A673 (cell line): ENCODE measurements around the gene CEP20.

Experiments
- CTCF ChIP-seq: fragments of 300-800, 200-600 bp; sonication (generic); conservative IDR thresholded peaks from 2 replicates; pipeline ENCODE4 v1.5.1; 2017; ENCODE audit warnings: low read depth, mild to moderate bottlenecking, antibody characterized with exemption, low read length, moderate library complexity, mixed read lengths
- EZH2 ChIP-seq: fragments of 200-600 bp; sonication (generic); IDR thresholded peaks from 2 replicates; pipeline ENCODE4 v1.6.1; 2017; ENCODE audit warnings: borderline replicate concordance, low read depth, mild to moderate bottlenecking, mixed read lengths, antibody characterized with exemption, low read length; ENCODE audit not compliant: poor library complexity, severe bottlenecking

GRCh38 chr16:15915555-15916081 lies 27.2 kb upstream of the CEP20 start:
- TF ChIP-seq CTCF (no peak), EZH2 (no peak)
